Neural progenitor cell (in vitro differentiated cells): ENCODE results near the gene SLC7A10. TPM values are rescaled to one million over a fixed set of nuclear protein-coding genes. Genes with fewer than 3 reads are reported as not detected.

ENCODE experiments used
- DNase-seq: peaks from one replicate; pipeline ENCODE4 v3.0.0-alpha.2; 2016; ENCODE audit warnings: low spot score
- H2AFZ ChIP-seq: fragments of 200-600 bp; sonication (generic); replicated peaks from 2 replicates; pipeline ENCODE4 v1.6.1; 2016; ENCODE audit warnings: antibody characterized with exemption
- H3F3A ChIP-seq: fragments of 200-600 bp; sonication (generic); 2 replicates; pipeline ENCODE4 v1.6.1; 2016; ENCODE audit warnings: antibody characterized with exemption, low read depth
- H3K27ac ChIP-seq: fragments of 200-600 bp; sonication (generic); 2 replicates; pipeline ENCODE4 v1.5.1; 2016; ENCODE audit warnings: mild to moderate bottlenecking
- H3K27me3 ChIP-seq: fragments of 200-600 bp; sonication (generic); 2 replicates; pipeline ENCODE4 v1.6.1; 2016; ENCODE audit warnings: mild to moderate bottlenecking, moderate library complexity
- H3K36me3 ChIP-seq: fragments of 200-600 bp; sonication (generic); 2 replicates; pipeline ENCODE4 v1.5.1; 2016
- H3K4me1 ChIP-seq: fragments of 200-600 bp; sonication (generic); 2 replicates; pipeline ENCODE4 v1.6.1; 2016; ENCODE audit warnings: mixed run types
- H3K4me2 ChIP-seq: fragments of 200-600 bp; sonication (generic); 2 replicates; pipeline ENCODE4 v1.6.1; 2016
- H3K4me3 ChIP-seq: fragments of 200-600 bp; sonication (generic); 2 replicates; pipeline ENCODE4 v1.5.1; 2016
- H3K79me2 ChIP-seq: fragments of 200-600 bp; sonication (generic); 2 replicates; pipeline ENCODE4 v1.6.1; 2016; ENCODE audit warnings: low read depth
- H3K9ac ChIP-seq: fragments of 200-600 bp; sonication (generic); 2 replicates; pipeline ENCODE4 v1.6.1; 2016
- H3K9me3 ChIP-seq: fragments of 200-600 bp; sonication (generic); 2 replicates; pipeline ENCODE4 v1.5.1; 2016; ENCODE audit warnings: low read depth
- H4K20me1 ChIP-seq: fragments of 200-600 bp; sonication (generic); 2 replicates; pipeline ENCODE4 v1.6.1; 2016; ENCODE audit warnings: low read depth
- H3K27ac Mint-ChIP-seq: 3 replicates; pipeline ENCODE4 v1.8.0; 2021; ENCODE audit warnings: mixed read lengths
- H3K27me3 Mint-ChIP-seq: 2 replicates; pipeline ENCODE4 v1.8.0; 2022; ENCODE audit warnings: low read depth, mild to moderate bottlenecking, inconsistent platforms, moderate library complexity, mixed read lengths; ENCODE audit not compliant: insufficient read depth
- H3K36me3 Mint-ChIP-seq: 3 replicates; pipeline ENCODE4 v1.8.0; 2021; ENCODE audit warnings: mixed read lengths
- H3K4me1 Mint-ChIP-seq: 3 replicates; pipeline ENCODE4 v1.8.0; 2021; ENCODE audit warnings: mixed read lengths
- H3K4me3 Mint-ChIP-seq: 3 replicates; pipeline ENCODE4 v1.8.0; 2021; ENCODE audit warnings: mild to moderate bottlenecking, moderate library complexity, mixed read lengths
- H3K9me3 Mint-ChIP-seq: 3 replicates; pipeline ENCODE4 v1.8.0; 2020; ENCODE audit warnings: mixed read lengths
- EZH2 ChIP-seq: fragments of 200-600 bp; sonication (generic); IDR thresholded peaks from 2 replicates; pipeline ENCODE4 v1.6.1; 2017; ENCODE audit warnings: antibody characterized with exemption, mild to moderate bottlenecking, moderate library complexity
- EZH2phosphoT487 ChIP-seq: fragments of 200-600 bp; sonication (generic); IDR thresholded peaks from 2 replicates; pipeline ENCODE4 v1.6.1; 2017; ENCODE audit warnings: antibody characterized with exemption
- total RNA-seq: library from RNA; depleted of rRNA; stranded (reverse); fragments of >200 nt; gene quantifications from 2 replicates; pipeline ENCODE4 v1.2.3, GENCODE V29; 2015; ENCODE audit warnings: low replicate concordance
- TF ChIP-seq, protein P1 (sequence below): fragments of 200-600 bp; sonication (generic); IDR thresholded peaks from 2 replicates; pipeline ENCODE4 v1.5.1; 2017; ENCODE audit warnings: antibody characterized with exemption, mild to moderate bottlenecking

SLC7A10 gene
- total RNA-seq, 1 donor from 2014 or later, result 0.79 TPM

- H3F3A ChIP-seq, result peaks cover 3% of the 10 kb centered on the region
- H3K27me3 ChIP-seq, result no peaks in the 10 kb centered on the region
- no peaks in the 10 kb centered on the region for H3K9me3 ChIP-seq
- H3K27ac ChIP-seq, result no peak overlapping the region
- no peak overlapping the region for H3K4me3 ChIP-seq
- H3K36me3 ChIP-seq, result no peaks in the 10 kb centered on the region
- Mint-ChIP-seq H3K4me1 (no peaks in the 10 kb centered on the region), H3K27me3 (peaks cover 2% of the 10 kb centered on the region), H3K4me3 (no peak overlapping the region), H3K9me3 (peaks cover 2% of the 10 kb centered on the region), H3K36me3 (no peaks in the 10 kb centered on the region), H3K27ac (no peak overlapping the region)
- H3K79me2 ChIP-seq, result no peaks in the 10 kb centered on the region
- H3K9ac ChIP-seq, result no peak overlapping the region
- no peak for DNase-seq
- no peak overlapping the region for H2AFZ ChIP-seq
- no peaks in the 10 kb centered on the region for H4K20me1 ChIP-seq
- TF ChIP-seq, protein P1, sequence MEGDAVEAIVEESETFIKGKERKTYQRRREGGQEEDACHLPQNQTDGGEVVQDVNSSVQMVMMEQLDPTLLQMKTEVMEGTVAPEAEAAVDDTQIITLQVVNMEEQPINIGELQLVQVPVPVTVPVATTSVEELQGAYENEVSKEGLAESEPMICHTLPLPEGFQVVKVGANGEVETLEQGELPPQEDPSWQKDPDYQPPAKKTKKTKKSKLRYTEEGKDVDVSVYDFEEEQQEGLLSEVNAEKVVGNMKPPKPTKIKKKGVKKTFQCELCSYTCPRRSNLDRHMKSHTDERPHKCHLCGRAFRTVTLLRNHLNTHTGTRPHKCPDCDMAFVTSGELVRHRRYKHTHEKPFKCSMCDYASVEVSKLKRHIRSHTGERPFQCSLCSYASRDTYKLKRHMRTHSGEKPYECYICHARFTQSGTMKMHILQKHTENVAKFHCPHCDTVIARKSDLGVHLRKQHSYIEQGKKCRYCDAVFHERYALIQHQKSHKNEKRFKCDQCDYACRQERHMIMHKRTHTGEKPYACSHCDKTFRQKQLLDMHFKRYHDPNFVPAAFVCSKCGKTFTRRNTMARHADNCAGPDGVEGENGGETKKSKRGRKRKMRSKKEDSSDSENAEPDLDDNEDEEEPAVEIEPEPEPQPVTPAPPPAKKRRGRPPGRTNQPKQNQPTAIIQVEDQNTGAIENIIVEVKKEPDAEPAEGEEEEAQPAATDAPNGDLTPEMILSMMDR, result no peak
- no peak for TF ChIP-seq EZH2
- TF ChIP-seq EZH2phosphoT487, result no peak
- H3K4me2 ChIP-seq, result no peak overlapping the region
- no peaks in the 10 kb centered on the region for H3K4me1 ChIP-seq
These were observed 27.3 kb upstream of the SLC7A10 start for GRCh38 chr19:33252971-33253370.

- no peak overlapping the region for H3K4me3 ChIP-seq
- no peaks in the 10 kb centered on the region for H3K36me3 Mint-ChIP-seq
- H3K4me2 ChIP-seq, result no peak overlapping the region
- no peaks in the 10 kb centered on the region for H3K79me2 ChIP-seq
- TF ChIP-seq EZH2, result no peak
- no peak for TF ChIP-seq EZH2phosphoT487
- TF ChIP-seq, protein P1, result no peak
- H4K20me1 ChIP-seq, result no peaks in the 10 kb centered on the region
- no peaks in the 10 kb centered on the region for H3K4me1 Mint-ChIP-seq
- no peaks in the 10 kb centered on the region for H3K9me3 Mint-ChIP-seq
- no peaks in the 10 kb centered on the region for H3K27me3 ChIP-seq
- no peaks in the 10 kb centered on the region for H3K9me3 ChIP-seq
- H3K9ac ChIP-seq, result no peak overlapping the region
- H3K27ac Mint-ChIP-seq, result no peak overlapping the region
- H3K36me3 ChIP-seq, result no peaks in the 10 kb centered on the region
- peaks cover 2% of the 10 kb centered on the region for H3K27me3 Mint-ChIP-seq
- DNase-seq, result no peak
- no peak overlapping the region for H3K4me3 Mint-ChIP-seq
- no peak overlapping the region for H2AFZ ChIP-seq
- no peak overlapping the region for H3K27ac ChIP-seq
- H3F3A ChIP-seq, result peaks cover 3% of the 10 kb centered on the region
- no peaks in the 10 kb centered on the region for H3K4me1 ChIP-seq
These were observed 26.8 kb upstream of the SLC7A10 start for GRCh38 chr19:33252418-33252962.

GRCh38 chr19:33251526-33252090 is 26.0 kb upstream of the SLC7A10 start:
- Histone ChIP-seq H3K4me1 (no peaks in the 10 kb centered on the region), H3K79me2 (no peaks in the 10 kb centered on the region), H3K4me2 (no peak overlapping the region), H3K9ac (no peak overlapping the region), H3F3A (peaks cover 3% of the 10 kb centered on the region), H3K36me3 (no peaks in the 10 kb centered on the region), H3K27me3 (no peaks in the 10 kb centered on the region), H3K4me3 (no peak overlapping the region), H4K20me1 (no peaks in the 10 kb centered on the region), H3K9me3 (no peaks in the 10 kb centered on the region), H3K27ac (no peak overlapping the region), H2AFZ (no peak overlapping the region)
- Mint-ChIP-seq H3K36me3 (no peaks in the 10 kb centered on the region), H3K4me3 (no peak overlapping the region), H3K27me3 (peaks cover 4% of the 10 kb centered on the region), H3K4me1 (no peaks in the 10 kb centered on the region), H3K27ac (no peak overlapping the region), H3K9me3 (no peaks in the 10 kb centered on the region)
- no peak for TF ChIP-seq EZH2phosphoT487
- TF ChIP-seq, protein P1, result no peak
- no peak for TF ChIP-seq EZH2
- DNase-seq, result no peak
